PC-9 (cell line): ENCODE data around the gene XKR8. TPM values are rescaled to one million over a fixed set of nuclear protein-coding genes. Genes with fewer than 3 reads are reported as not detected.
A peak's percentile ranks its signal among the peaks of the same experiment; 100 is the strongest.

ENCODE experiments used
- BruUV-seq: library from RNA; stranded (reverse); fragments of 400-500 nt; replicated peaks from 2 replicates; lab custom pipeline; 2021; lab: Mats Ljungman, UMichigan
- CTCF ChIA-PET: fragments of 300-600 bp; sonication (Branson Sonifier 250); formaldehyde crosslinking; loops from one replicate; lab custom pipeline; 2022; ENCODE audit warnings: antibody characterized with exemption; lab: Charles Lee
- POLR2A ChIA-PET: fragments of 300-600 bp; sonication (Branson Sonifier 250); formaldehyde crosslinking; loops from one replicate; lab custom pipeline; 2022; ENCODE audit warnings: antibody characterized with exemption; ENCODE audit not compliant: unreplicated experiment; lab: Charles Lee
- DNase-seq, 2 experiments: peaks; one replicate each; pipeline versions ENCODE4 v3.0.0 to v3.0.0-alpha.2; 2015 to 2022; ENCODE audit warnings: mixed read lengths in 1 of 2
- H2AFZ ChIP-seq: fragments of 200-600 bp; sonication (generic); 2 replicates; pipeline ENCODE4 v1.8.1; 2017; ENCODE audit warnings: antibody characterized with exemption
- H3F3A ChIP-seq: fragments of 200-600 bp; sonication (generic); 2 replicates; pipeline ENCODE4 v1.8.1; 2017; ENCODE audit warnings: antibody characterized with exemption, mild to moderate bottlenecking, low read depth; ENCODE audit not compliant: insufficient read depth
- H3K27ac ChIP-seq: fragments of 200-600 bp; sonication (generic); 2 replicates; pipeline ENCODE4 v1.6.1; 2016; ENCODE audit warnings: mixed run types
- H3K27me3 ChIP-seq: fragments of 200-600 bp; sonication (generic); 2 replicates; pipeline ENCODE4 v1.6.1; 2016; ENCODE audit warnings: low read depth, mixed run types; ENCODE audit not compliant: insufficient read depth
- H3K36me3 ChIP-seq: fragments of 200-600 bp; sonication (generic); 2 replicates; pipeline ENCODE4 v1.6.1; 2016; ENCODE audit warnings: low read depth, mixed run types
- H3K4me1 ChIP-seq: fragments of 200-600 bp; sonication (generic); replicated peaks from 2 replicates; pipeline ENCODE4 v1.6.1; 2016; ENCODE audit warnings: mixed run types; ENCODE audit not compliant: insufficient read depth
- H3K4me2 ChIP-seq: fragments of 200-600 bp; sonication (generic); 2 replicates; pipeline ENCODE4 v1.6.1; 2017; ENCODE audit warnings: mixed run types
- H3K4me3 ChIP-seq: fragments of 200-600 bp; sonication (generic); 2 replicates; pipeline ENCODE4 v1.6.1; 2016; ENCODE audit warnings: mixed run types
- H3K79me2 ChIP-seq: fragments of 200-600 bp; sonication (generic); 2 replicates; pipeline ENCODE4 v1.6.1; 2017; ENCODE audit warnings: low read depth, mixed run types
- H3K9me2 ChIP-seq: fragments of 200-600 bp; sonication (generic); 2 replicates; pipeline ENCODE4 v1.8.1; 2017; ENCODE audit warnings: mild to moderate bottlenecking; ENCODE audit not compliant: insufficient read depth
- H3K9me3 ChIP-seq: fragments of 200-600 bp; sonication (generic); 2 replicates; pipeline ENCODE4 v1.8.1; 2016; ENCODE audit warnings: low read depth; ENCODE audit not compliant: insufficient read depth
- H4K20me1 ChIP-seq: fragments of 200-600 bp; sonication (generic); 2 replicates; pipeline ENCODE4 v1.8.1; 2017; ENCODE audit not compliant: insufficient read depth
- EZH2 ChIP-seq: fragments of 200-600 bp; sonication (generic); IDR thresholded peaks from 2 replicates; pipeline ENCODE4 v1.8.0; 2017; ENCODE audit warnings: antibody characterized with exemption, low read depth
- intact Hi-C: fragments of 100-400 bp; cut with micrococcal nuclease; formaldehyde crosslinking; loops from one replicate; pipeline ENCODE4 v1.10.0; 2022; ENCODE audit not compliant: unreplicated experiment
- total RNA-seq: library from RNA; stranded (reverse); gene quantifications from 2 replicates; pipeline ENCODE4 v1.2.3, GENCODE V29; 2021
- TF ChIP-seq, protein P1 (sequence below): fragments of 200-600 bp; sonication (generic); conservative IDR thresholded peaks from 2 replicates; pipeline ENCODE4 v1.6.1; 2017; ENCODE audit warnings: mixed run types, antibody characterized with exemption, mild to moderate bottlenecking, moderate library complexity

XKR8 gene
- total RNA-seq, 1 experiment from 2014 or later, result 5.7 TPM

DNA sequence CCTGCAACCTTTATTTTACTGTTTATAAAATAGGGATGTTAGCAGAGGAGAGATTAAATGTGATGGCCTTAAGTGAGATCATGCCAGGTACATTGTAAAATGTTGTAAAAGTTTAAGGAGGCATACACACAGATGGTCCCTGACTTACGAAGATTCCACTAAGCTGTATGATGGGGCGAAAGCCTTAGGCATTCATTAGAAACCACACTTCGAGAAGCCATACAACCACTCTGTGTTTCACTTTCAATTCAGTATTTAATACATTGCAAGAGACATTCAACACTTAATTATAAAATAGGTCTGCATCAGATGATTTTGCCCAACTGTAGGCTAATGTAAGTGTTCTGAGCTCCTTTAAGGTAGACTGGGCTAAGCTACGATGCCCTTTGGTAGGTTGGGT is 21.3 kb upstream of the XKR8 start:
- H3K36me3 ChIP-seq, result no peaks in the 10 kb centered on the region
- H3K27ac ChIP-seq, result no peak overlapping the region
- no peaks in the 10 kb centered on the region for H3K9me3 ChIP-seq
- H2AFZ ChIP-seq, result no peak overlapping the region
- H3K27me3 ChIP-seq, result no peaks in the 10 kb centered on the region
- ChIA-PET CTCF (no interaction called here), POLR2A (interaction anchor here (0.6 kb wide), 1 partner anchor 28 kb away, joined by 3 read pairs; no protein-coding TSS in a partner anchor)
- H4K20me1 ChIP-seq, result no peaks in the 10 kb centered on the region
- no peak overlapping the region for H3K4me3 ChIP-seq
- no peak for TF ChIP-seq EZH2
- TF ChIP-seq, protein P1, sequence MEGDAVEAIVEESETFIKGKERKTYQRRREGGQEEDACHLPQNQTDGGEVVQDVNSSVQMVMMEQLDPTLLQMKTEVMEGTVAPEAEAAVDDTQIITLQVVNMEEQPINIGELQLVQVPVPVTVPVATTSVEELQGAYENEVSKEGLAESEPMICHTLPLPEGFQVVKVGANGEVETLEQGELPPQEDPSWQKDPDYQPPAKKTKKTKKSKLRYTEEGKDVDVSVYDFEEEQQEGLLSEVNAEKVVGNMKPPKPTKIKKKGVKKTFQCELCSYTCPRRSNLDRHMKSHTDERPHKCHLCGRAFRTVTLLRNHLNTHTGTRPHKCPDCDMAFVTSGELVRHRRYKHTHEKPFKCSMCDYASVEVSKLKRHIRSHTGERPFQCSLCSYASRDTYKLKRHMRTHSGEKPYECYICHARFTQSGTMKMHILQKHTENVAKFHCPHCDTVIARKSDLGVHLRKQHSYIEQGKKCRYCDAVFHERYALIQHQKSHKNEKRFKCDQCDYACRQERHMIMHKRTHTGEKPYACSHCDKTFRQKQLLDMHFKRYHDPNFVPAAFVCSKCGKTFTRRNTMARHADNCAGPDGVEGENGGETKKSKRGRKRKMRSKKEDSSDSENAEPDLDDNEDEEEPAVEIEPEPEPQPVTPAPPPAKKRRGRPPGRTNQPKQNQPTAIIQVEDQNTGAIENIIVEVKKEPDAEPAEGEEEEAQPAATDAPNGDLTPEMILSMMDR, result no peak
- peaks cover 17% of the 10 kb centered on the region for H3K4me1 ChIP-seq
- BruUV-seq, result no TSS peak
- H3K9me2 ChIP-seq, result no peaks in the 10 kb centered on the region
- H3K79me2 ChIP-seq, result no peaks in the 10 kb centered on the region
- H3F3A ChIP-seq, result peaks cover 7% of the 10 kb centered on the region; the same call in 1 of the 2 replicates
- intact Hi-C loops, result no loop called here
- no peak for DNase-seq
- no peak overlapping the region for H3K4me2 ChIP-seq

DNA sequence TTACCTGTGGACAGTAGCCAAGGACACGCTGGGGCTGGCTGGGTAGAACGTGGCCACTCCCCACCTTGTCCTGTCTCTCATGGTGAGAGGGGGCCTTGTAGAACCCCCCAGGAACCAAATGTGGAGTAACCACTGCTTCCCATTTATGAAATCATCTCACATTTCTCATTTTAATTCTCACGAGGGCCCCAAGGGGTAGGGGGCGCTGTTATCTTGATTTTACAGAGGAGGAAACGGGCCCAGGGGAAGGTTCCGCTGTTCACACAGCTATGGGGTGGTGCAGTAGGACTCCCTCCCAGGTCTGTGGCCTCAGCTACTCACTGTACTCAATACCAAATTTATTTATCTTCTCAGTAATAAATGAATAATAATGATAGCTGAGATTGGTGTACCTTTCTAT is 19.5 kb upstream of the XKR8 start:
- Histone ChIP-seq H4K20me1 (no peaks in the 10 kb centered on the region), H3K9me3 (no peaks in the 10 kb centered on the region), H3K27ac (no peak overlapping the region), H3K79me2 (no peaks in the 10 kb centered on the region), H3K4me1 (peaks cover 18% of the 10 kb centered on the region), H2AFZ (no peak overlapping the region), H3F3A (peaks cover 11% of the 10 kb centered on the region; the same call in 1 of the 2 replicates), H3K4me3 (no peak overlapping the region), H3K9me2 (no peaks in the 10 kb centered on the region), H3K4me2 (no peak overlapping the region), H3K27me3 (no peaks in the 10 kb centered on the region), H3K36me3 (no peaks in the 10 kb centered on the region)
- ChIA-PET POLR2A (no interaction called here), CTCF (no interaction called here)
- BruUV-seq, result no TSS peak
- no peak for TF ChIP-seq EZH2
- TF ChIP-seq, protein P1, result 0 out of 2 replicates have a peak, but pooled peaks have one; percentile 30
- intact Hi-C loops, result no loop called here
- no peak for DNase-seq

DNA sequence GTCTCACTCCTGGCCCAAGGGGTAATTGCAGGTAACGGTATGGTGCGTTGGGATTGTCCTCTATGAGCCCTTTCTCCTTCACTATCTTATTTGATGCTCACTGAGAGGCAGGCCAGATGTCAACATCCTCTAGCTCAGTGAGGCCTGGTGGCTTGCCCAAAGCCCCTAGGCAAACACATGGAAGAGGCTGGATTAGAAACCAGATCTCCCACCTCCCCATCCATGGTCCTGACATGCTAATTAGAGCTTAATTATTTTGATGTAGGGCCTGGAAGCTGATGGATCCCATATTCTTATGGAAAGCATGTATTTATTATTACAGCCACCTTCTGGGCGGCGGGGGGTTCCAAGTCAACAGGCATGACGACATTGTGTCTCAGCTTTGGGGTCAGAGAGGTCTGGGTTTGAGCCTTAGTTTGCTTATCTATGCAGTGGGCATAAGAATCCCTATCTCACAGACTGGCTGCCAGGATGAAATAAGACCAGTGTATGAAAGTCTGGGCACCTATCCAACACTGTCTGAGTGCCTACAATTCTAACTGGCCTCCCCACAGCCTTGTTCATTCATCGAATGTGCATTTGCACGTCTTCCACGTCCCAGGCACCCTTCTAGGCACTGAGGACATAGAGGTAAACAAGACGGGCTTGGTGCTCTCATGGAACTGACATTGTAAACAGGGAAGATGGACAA is 18.8 kb upstream of the XKR8 start:
- no peak overlapping the region for H3K4me2 ChIP-seq
- H3K9me3 ChIP-seq, result no peaks in the 10 kb centered on the region
- no peaks in the 10 kb centered on the region for H3K36me3 ChIP-seq
- no peaks in the 10 kb centered on the region for H3K27me3 ChIP-seq
- POLR2A ChIA-PET, result no interaction called here
- no peaks in the 10 kb centered on the region for H4K20me1 ChIP-seq
- no peak for DNase-seq
- peaks cover 14% of the 10 kb centered on the region for H3K4me1 ChIP-seq
- intact Hi-C loops, result no loop called here
- no peaks in the 10 kb centered on the region for H3K79me2 ChIP-seq
- H3F3A ChIP-seq, result peaks cover 11% of the 10 kb centered on the region; the same call in 1 of the 2 replicates
- H3K9me2 ChIP-seq, result no peaks in the 10 kb centered on the region
- TF ChIP-seq, protein P1, result no peak
- TF ChIP-seq EZH2, result no peak
- no peak overlapping the region for H2AFZ ChIP-seq
- no TSS peak for BruUV-seq
- CTCF ChIA-PET, result interaction anchor here (0.6 kb wide), 1 partner anchor 26 kb away, joined by 3 read pairs; no protein-coding TSS in a partner anchor
- H3K27ac ChIP-seq, result no peak overlapping the region
- no peak overlapping the region for H3K4me3 ChIP-seq
